Body of pancreas (tissue), 4 donors: Measurements from ENCODE around the gene SHANK1. TPM values are rescaled to one million over a fixed set of nuclear protein-coding genes. Genes with fewer than 3 reads are reported as not detected.

Experiments
- ATAC-seq: fragments of 150-250 bp; one replicate; pipeline ENCODE4 v1.9.1; 2016
- DNase-seq, 4 donors: peaks; one replicate each; pipeline ENCODE4 v3.0.0-alpha.2; 2019
- H3K27ac ChIP-seq, 4 donors: fragments of 200-600 bp; sonication (generic); 1 replicate in 3 of 4; 2 replicates in 1 of 4; pipeline versions ENCODE4 v1.5.1 to v1.6.1; 2016 to 2019; ENCODE audit warnings: mild to moderate bottlenecking in 1 of 4, mixed read lengths in 1 of 4, moderate library complexity in 1 of 4
- H3K27me3 ChIP-seq, 2 donors: fragments of 200-600 bp; sonication (generic); one replicate each; pipeline ENCODE4 v1.6.0; 2016; ENCODE audit warnings: mild to moderate bottlenecking in 1 of 2
- H3K36me3 ChIP-seq, 2 donors: fragments of 200-600 bp; sonication (generic); replicated peaks in 1 of 2; 2 replicates each; pipeline ENCODE4 v1.5.1; 2016; ENCODE audit warnings: low read depth in 2 of 2; ENCODE audit not compliant: insufficient read depth in 1 of 2
- H3K4me1 ChIP-seq: fragments of 200-600 bp; sonication (generic); one replicate; pipeline ENCODE4 v1.6.0; 2016
- H3K4me3 ChIP-seq, 2 donors: fragments of 200-600 bp; sonication (generic); 1 replicate in 1 of 2; 2 replicates in 1 of 2; pipeline ENCODE4 v1.5.1; 2016 to 2019
- H3K9me3 ChIP-seq, 3 donors: fragments of 200-600 bp; sonication (generic); 1 replicate in 2 of 3; 2 replicates in 1 of 3; pipeline ENCODE4 v1.5.1; 2016
- POLR2A ChIP-seq, 3 donors: fragments of 450-650 bp; IDR thresholded peaks; one replicate each; pipeline ENCODE4 v1.6.1; 2016; ENCODE audit warnings: antibody characterized with exemption in 3 of 3, mild to moderate bottlenecking in 2 of 3
- WGBS, 2 donors: methylation state at CpG; one replicate each; pipeline ENCODE4 v1.1.5; 2017; 5-methylcytosine and 5-hydroxymethylcytosine counted together
- intact Hi-C: fragments of 100-400 bp; cut with DNase I; formaldehyde crosslinking; loops from one replicate; pipeline ENCODE4 v1.15.1; 2023
- total RNA-seq, 2 donors: library from RNA; depleted of rRNA; stranded (reverse); fragments of >200 nt; gene quantifications; one replicate each; pipeline ENCODE4 v1.1.0, GENCODE V29; 2016
- TF ChIP-seq, protein P1 (sequence below), 7 experiments: fragments of 450-650 bp in 4 of 7; fragments of 200-600 bp in 3 of 7; sonication (generic) in 3 of 7; IDR thresholded peaks; one replicate each; pipeline ENCODE4 v1.5.1; 2016 to 2019; ENCODE audit warnings: antibody characterized with exemption in 7 of 7

SHANK1 gene
- total RNA-seq, 2 donors from 2014 or later = 0.26 to 2.3 TPM

DNA sequence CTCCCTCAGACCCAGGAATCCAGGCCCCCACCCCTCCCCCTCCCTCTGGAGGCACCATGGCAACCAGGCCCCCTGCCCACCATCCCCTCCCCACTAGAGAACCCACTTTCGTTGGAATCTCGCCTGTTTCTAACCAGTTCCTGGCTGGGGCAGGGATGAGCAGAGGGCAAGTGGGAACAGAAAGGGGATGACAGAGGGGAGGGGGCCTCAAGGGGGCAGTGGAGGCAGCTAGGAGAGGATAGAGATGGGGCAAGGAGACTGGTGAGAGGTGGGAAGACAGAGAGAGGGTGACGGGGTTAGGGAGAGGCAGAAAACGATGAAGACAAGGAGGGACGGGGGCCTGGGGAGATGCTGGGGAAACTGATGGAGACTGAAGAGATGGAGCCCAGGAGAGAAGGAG, 70.9 kb downstream of the SHANK1 start:
- intact Hi-C loops = no loop called here
- ATAC-seq (no peak), DNase-seq (no peak)
- TF ChIP-seq, protein P1, sequence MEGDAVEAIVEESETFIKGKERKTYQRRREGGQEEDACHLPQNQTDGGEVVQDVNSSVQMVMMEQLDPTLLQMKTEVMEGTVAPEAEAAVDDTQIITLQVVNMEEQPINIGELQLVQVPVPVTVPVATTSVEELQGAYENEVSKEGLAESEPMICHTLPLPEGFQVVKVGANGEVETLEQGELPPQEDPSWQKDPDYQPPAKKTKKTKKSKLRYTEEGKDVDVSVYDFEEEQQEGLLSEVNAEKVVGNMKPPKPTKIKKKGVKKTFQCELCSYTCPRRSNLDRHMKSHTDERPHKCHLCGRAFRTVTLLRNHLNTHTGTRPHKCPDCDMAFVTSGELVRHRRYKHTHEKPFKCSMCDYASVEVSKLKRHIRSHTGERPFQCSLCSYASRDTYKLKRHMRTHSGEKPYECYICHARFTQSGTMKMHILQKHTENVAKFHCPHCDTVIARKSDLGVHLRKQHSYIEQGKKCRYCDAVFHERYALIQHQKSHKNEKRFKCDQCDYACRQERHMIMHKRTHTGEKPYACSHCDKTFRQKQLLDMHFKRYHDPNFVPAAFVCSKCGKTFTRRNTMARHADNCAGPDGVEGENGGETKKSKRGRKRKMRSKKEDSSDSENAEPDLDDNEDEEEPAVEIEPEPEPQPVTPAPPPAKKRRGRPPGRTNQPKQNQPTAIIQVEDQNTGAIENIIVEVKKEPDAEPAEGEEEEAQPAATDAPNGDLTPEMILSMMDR (IDR thresholded peaks at IDR 0.05) = no peak
- 18 to 33% methylated on average over 5 of the region's 5 CpGs for WGBS, 2 donors
- no peaks in the 10 kb centered on the region for H3K9me3 ChIP-seq
- H3K27ac ChIP-seq = no peak overlapping the region
- H3K4me1 ChIP-seq = no peaks in the 10 kb centered on the region
- H3K27me3 ChIP-seq = no peaks in the 10 kb centered on the region
- no peaks in the 10 kb centered on the region for H3K36me3 ChIP-seq
- H3K4me3 ChIP-seq = no peak overlapping the region

DNA sequence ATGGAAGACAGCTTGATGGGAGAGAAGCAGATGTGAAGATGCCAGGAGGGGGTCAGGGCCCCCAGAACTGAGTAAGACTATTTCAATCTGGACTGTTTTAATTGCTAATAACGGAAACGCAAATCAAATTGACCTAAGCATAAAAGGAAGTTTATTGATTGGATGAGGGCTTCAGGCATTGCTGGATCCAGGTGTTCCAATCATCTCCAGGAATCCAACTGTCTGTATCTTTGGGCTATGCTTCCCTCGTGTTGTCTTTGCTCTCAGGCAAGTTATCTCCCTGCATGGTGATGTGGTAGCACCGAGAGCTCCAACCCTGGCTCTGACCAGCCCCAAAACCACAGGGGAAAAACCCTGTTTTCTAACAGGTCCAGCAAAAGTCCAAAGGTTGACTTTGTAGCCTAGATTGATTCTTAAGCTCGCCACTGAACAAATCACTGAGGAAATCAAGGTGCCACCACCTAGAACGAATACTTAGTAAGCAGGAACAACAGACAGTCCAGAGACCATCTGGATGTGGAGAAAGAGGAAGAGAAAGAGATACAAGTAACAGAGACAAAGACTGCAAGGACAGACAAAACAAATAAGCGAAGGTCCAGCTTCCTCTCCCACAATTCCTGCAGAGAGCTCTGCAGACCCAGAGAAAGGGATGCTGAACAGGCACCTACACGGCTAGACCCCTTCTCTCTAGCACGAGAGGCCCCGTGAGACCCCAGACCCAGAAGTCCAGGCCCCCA, 71.6 kb downstream of the SHANK1 start:
- intact Hi-C loops = no loop called here

DNA sequence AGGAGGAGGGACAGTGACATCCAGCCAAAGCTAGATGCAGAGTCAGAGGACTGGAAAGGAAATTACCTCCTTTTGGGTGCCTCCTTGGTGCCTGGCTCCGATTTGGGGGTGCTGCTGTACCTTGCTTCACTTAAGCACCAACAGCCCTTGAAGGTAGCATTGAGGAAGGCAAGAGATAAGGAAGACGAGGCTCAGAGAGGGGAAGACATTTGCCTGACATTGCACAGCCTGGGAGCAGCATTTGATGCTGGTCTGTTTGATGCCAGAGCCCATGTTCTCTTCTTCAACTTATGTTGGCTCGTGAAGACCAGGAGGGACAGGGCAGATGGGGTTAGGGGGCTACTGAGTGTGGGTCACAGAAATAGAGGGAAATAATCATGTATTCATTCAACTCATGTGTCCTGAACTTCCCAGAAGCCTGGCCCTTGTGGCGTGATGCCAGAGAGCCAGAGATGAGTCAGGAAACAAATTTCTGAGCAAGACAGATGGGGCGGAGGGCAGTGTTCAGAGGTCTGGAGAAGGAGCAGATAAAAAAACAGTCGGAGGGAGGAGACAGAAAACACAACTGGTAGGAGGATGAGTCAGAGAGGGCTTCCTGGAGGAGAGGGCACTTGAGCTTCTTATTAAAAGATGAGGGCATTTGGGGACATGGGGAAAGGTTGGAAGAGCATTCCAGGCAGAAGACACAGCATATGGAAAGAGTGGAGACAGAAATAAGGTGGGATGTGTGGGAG, 73.4 kb downstream of the SHANK1 start:
- ATAC-seq (no peak), DNase-seq (no peak)
- Histone ChIP-seq H3K27me3 (no peaks in the 10 kb centered on the region), H3K4me1 (no peaks in the 10 kb centered on the region), H3K36me3 (no peaks in the 10 kb centered on the region), H3K27ac (no peak overlapping the region), H3K9me3 (no peaks in the 10 kb centered on the region), H3K4me3 (no peak overlapping the region)
- intact Hi-C loops = no loop called here
- TF ChIP-seq, protein P1 (IDR thresholded peaks at IDR 0.05) = no peak
- TF ChIP-seq POLR2A (IDR thresholded peaks at IDR 0.05) = no peak
- WGBS, 2 donors = 27 to 34% methylated on average over 6 of the region's 6 CpGs

More for the DNA sequence above, 71.6 kb downstream of the SHANK1 start:
- WGBS, 2 donors = 38 to 50% methylated on average over 10 of the region's 10 CpGs
- no peaks in the 10 kb centered on the region for H3K27me3 ChIP-seq
- no peak overlapping the region for H3K4me3 ChIP-seq
- DNase-seq = no peak
- H3K4me1 ChIP-seq = no peaks in the 10 kb centered on the region
- no peaks in the 10 kb centered on the region for H3K9me3 ChIP-seq
- no peak for TF ChIP-seq POLR2A (IDR thresholded peaks at IDR 0.05)
- TF ChIP-seq, protein P1 (IDR thresholded peaks at IDR 0.05) = no peak
- ATAC-seq = no peak
- no peaks in the 10 kb centered on the region for H3K36me3 ChIP-seq
- H3K27ac ChIP-seq = no peak overlapping the region

DNA sequence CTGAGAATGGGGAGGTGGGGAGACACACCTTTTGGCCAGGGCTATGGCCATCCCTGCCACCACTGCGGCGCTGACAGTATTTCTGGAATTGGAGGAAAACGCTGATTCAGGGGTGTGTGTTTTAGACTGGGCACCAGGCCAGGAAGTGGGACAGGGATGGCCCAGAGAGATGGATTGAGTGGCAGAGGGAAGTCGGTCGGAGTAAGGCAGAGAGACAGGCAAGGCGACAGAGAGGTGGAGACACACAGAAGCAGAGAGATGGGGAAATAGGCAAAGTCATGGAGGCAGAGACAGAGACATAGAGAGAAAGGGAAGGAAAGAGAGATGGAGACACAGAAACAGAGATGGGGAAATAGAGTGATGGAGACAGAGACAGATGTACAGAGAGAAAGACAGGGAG, 74.5 kb downstream of the SHANK1 start:
- H3K36me3 ChIP-seq = no peaks in the 10 kb centered on the region
- WGBS, 2 donors = 51 to 54% methylated on average over 6 of the region's 6 CpGs
- H3K4me1 ChIP-seq = peaks cover under 1% of the 10 kb centered on the region
- no peak for DNase-seq
- no peaks in the 10 kb centered on the region for H3K27me3 ChIP-seq
- intact Hi-C loops = no loop called here
- no peaks in the 10 kb centered on the region for H3K9me3 ChIP-seq
- H3K27ac ChIP-seq = no peak overlapping the region
- no peak for ATAC-seq
- H3K4me3 ChIP-seq = no peak overlapping the region
- TF ChIP-seq, protein P1 (IDR thresholded peaks at IDR 0.05) = no peak
- no peak for TF ChIP-seq POLR2A (IDR thresholded peaks at IDR 0.05)
